Hematopoietic multipotent progenitor cell treated with erythropoietin and hydrocortisone succinate and interleukin-3 and kit ligand, for 15 days (in vitro differentiated cells): ENCODE measurements around the gene ABCC4.
"Not testable (repeated sequence)": the region's sequence is repeated elsewhere in the genome, so short reads cannot be mapped to it uniquely, and the experiment has no call there.

Experiments
- DNase-seq: peaks from one replicate; pipeline ENCODE4 v3.0.0-alpha.2; 2015; ENCODE audit warnings: low spot score

ABCC4 gene

GRCh38 chr13:95298971-95299621, 2.2 kb downstream of the ABCC4 start:
- DNase-seq, result peak; percentile 18

DNA sequence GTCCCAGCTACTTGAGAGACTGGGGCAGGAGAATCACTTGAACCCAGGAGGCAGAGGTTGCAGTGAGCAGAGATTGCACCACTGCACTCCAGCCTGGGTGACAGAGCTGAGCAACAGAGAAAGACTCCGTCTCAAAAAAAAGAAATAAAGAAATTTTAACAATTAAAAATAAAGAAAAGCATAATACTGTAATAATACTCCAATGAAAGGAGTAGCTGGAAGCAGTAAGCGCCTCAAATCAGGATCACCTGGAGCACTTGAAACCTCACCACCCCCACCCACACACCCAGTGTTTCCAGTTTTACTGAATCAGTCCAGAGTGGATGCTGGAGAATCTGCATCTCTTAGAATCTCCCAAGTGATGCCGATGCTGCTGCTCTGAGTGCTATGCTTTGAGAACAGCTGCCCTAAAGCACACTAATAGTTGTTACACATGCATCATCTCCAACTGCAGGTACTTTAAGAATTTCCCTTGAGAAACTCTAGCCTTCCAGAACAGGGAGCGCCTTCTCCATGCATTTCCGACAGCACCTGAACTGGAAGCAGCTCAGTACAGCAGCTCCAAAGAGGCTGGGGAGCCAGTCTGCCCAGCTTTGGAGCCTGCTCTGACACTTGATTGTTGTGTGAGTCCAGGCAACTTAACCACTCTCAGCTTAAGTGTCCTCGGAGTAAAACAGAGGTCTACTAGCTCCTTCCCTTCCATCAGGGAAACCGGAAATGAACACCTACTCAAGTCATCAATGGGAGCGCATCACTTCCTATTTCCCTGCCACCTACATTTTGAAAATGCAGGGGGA, 2.9 kb downstream of the ABCC4 start:
- peak; percentile 31 for DNase-seq

DNA sequence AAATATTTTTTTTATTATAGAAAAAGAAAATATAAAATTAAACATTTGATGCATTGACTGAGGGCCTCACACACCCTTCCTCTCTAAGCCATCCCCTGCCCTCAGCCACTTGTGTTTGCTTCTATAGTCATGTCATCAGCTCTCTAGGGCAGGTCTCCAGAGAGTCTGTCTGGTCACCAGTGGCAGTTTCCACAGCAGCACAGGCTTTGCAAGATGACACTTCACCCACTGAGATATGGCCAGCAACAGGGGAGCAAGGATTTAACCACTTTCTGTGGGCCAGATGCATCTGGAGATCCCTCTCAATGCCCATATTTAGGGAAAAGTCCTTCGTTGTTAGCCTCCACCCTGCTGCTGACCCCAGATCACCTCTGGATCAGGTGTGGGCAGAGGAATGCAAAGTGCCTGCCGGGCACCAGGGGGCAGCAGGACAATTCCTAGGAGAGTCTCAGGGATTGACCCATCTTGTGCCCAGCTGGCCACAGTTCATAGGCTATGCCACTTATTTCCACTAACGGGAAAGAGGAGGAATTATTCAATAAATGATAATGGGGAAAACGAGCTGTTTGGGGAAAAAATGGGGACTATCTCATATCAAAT, 4.8 kb downstream of the ABCC4 start:
- peak; percentile 70 for DNase-seq

- DNase-seq, result no peak
These were observed 6.2 kb downstream of the ABCC4 start for GRCh38 chr13:95295026-95295425.

DNA sequence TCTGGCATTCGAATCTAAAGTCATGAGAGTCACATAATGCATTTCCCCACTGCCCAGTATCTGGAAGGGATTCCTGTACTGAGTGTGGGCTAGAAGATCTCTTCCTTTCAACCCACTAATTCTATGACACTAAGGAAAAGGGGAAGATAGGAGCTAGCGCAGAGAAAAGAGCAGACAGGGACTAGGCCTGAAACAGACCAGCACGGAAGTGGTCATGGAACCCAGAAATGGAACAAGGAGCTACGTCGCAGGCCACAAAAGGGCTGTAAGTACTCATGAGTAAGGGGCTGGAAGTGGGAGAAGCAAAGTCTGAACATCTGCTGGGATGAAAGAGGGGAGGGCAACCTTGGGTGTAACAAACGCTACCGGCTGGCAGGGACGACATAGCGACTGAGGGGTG, 8.6 kb downstream of the ABCC4 start:
- no peak for DNase-seq

GRCh38 chr13:95289901-95290300, 11.3 kb downstream of the ABCC4 start:
- DNase-seq, result not testable (repeated sequence)

GRCh38 chr13:95289020-95289444, 12.2 kb downstream of the ABCC4 start:
- no peak for DNase-seq

- no peak for DNase-seq
These were observed 16.8 kb downstream of the ABCC4 start for GRCh38 chr13:95284436-95284835.

GRCh38 chr13:95279016-95279415, 22.2 kb downstream of the ABCC4 start:
- no peak for DNase-seq

DNA sequence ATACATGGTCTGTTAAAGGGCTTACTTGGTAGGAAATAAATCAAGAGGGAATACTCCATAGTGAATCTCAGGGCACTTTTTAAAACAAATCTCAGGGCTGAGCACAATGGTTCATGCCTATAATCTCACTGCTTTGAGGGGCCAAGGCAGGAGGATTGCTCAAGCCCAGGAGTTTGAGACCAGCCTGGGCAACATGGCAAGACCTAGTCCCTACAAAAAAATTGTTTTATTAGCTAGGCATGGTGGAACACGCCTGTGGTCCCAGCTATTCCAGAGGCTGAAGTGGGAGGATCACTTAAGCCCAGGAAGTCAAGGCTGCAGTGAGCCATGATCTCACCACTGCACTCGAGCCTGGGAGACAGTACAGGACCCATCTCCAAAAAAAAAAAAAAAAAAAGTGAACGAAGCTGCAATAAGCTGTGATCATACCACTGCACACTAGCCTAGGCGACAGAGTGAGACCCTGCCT, 25.2 kb downstream of the ABCC4 start:
- DNase-seq, result no peak

GRCh38 chr13:95275322-95276036, 25.8 kb downstream of the ABCC4 start:
- DNase-seq, result no peak

- DNase-seq, result peak; percentile 84
These were observed 27.6 kb downstream of the ABCC4 start for GRCh38 chr13:95273592-95274132.

GRCh38 chr13:95272076-95272475, 29.2 kb downstream of the ABCC4 start:
- peak; percentile 30 for DNase-seq

DNA sequence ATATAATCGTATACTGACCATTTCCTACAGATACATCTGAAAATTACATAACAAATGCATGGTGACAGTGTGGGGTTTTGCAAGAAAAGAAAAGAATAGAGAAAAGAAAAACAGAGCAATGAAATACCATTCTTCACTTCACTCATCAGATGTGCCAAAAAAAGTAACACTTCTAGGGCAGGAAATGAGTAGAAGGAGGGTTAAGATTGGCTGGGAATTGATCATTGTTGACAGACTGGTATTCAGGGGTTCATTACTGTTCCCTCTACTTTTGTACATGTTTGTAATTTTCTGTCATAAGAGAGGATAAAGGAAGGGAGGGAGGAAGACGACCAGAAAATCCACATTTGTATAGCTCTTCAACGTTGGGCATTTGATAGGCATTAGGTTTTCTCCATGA, 31.5 kb downstream of the ABCC4 start:
- DNase-seq, result no peak

DNA sequence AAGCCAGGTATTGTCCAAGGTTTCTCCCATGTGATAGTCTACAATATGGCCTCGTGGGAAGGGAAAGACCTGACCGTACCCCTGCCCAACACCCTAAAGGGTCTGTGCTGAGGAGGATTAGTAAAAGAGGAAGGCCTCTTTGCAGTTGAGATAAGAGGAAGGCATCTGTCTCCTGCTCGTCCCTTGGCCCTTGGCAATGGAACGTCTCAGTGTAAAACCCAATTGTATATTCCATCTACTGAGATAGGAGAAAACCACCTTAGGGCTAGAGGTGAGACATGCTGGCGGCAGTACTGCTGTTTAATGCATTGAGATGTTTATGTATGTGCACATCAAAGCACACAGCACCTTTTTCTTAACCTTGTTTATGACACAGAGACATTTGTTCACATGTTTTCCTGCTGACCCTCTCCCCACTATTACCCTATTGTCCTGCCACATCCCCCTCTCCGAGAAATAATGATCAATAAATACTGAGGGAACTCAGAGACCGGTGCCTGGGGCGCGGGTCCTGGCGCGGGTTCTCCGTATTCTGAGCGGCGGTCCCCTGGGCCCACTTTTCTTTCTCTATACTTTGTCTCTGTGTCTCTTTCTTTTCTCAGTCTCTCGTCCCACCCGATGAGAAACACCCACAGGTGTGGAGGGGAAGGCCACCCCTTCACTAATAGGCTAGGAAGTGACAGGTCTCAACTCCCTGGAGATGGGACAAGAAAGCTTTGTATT, 32.7 kb downstream of the ABCC4 start:
- not testable (repeated sequence) for DNase-seq

- peak; percentile 68 for DNase-seq
These were observed 33.4 kb downstream of the ABCC4 start for GRCh38 chr13:95267662-95268342.

GRCh38 chr13:95264225-95264624, 37.0 kb downstream of the ABCC4 start:
- no peak for DNase-seq

DNA sequence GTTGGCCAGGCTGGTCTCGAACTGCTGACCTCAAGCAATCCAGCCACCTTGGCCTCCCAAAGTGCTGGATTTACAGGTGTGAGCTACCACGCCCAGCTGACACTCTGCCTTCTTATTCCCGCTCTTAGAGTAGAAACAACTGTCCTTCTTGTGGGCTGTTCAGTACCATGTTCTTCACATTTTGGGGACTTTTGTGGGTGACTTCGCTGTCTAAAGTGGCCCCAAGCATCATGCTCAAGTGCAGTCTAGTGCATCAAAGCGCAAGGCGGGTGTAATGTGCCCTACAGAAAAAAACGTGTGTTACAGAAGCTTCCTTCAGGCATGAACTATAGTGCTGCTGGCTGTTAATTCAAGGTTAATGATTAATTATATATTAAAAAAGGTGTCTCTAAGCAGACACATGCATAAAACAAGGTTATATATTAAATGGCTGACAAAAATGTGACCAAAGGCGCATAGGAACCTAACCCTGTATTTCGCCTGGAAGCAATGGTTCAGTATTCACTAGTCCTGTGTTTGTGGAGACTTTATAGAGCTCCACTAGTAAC, 38.3 kb downstream of the ABCC4 start:
- no peak for DNase-seq

DNA sequence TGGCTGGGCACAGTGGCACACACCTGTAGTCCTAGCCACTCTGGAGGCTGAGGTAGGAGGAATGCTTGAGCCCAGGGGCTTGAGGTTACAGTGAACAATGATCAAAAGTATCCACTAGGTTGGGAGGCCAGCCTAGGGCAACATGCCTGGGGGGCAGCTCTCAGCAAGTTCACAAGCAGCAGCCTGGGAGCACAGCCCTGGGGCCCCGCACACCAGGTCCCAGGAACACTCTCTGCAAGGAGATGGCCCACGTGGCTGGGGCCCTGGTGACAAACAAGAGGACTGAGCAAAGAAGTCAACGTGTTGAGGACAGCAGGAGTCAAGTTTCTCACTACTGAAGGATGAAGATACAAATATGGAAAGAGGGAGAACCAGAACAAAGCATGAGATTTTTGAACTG, 39.3 kb downstream of the ABCC4 start:
- DNase-seq, result no peak

- DNase-seq, result no peak
These were observed 41.2 kb downstream of the ABCC4 start for GRCh38 chr13:95260031-95260525.
